Hepatocyte (in vitro differentiated cells): Measurements from ENCODE around the gene NPHP4. TPM values are rescaled to one million over a fixed set of nuclear protein-coding genes. Genes with fewer than 3 reads are reported as not detected.
A peak's percentile ranks its signal among the peaks of the same experiment; 100 is the strongest.

Experiments
- DNase-seq: peaks from one replicate; pipeline ENCODE4 v3.0.0-alpha.2; 2016; ENCODE audit warnings: low spot score
- H2AFZ ChIP-seq: fragments of 200-600 bp; sonication (generic); 2 replicates; pipeline ENCODE4 v1.6.0; 2016; ENCODE audit warnings: antibody characterized with exemption, mild to moderate bottlenecking
- H3K27ac ChIP-seq: fragments of 200-600 bp; sonication (generic); 2 replicates; pipeline ENCODE4 v1.5.1; 2016; ENCODE audit warnings: mild to moderate bottlenecking
- H3K27me3 ChIP-seq: fragments of 200-600 bp; sonication (generic); 2 replicates; pipeline ENCODE4 v1.6.1; 2016
- H3K36me3 ChIP-seq: fragments of 200-600 bp; sonication (generic); replicated peaks from 2 replicates; pipeline ENCODE4 v1.5.1; 2016; ENCODE audit warnings: low read depth; ENCODE audit not compliant: insufficient read depth
- H3K4me1 ChIP-seq: fragments of 200-600 bp; sonication (generic); 2 replicates; pipeline ENCODE4 v1.5.1; 2016; ENCODE audit warnings: mild to moderate bottlenecking, moderate library complexity; ENCODE audit not compliant: insufficient read depth
- H3K4me2 ChIP-seq: fragments of 200-600 bp; sonication (generic); 2 replicates; pipeline ENCODE4 v1.6.0; 2016
- H3K4me3 ChIP-seq: fragments of 200-600 bp; sonication (generic); 2 replicates; pipeline ENCODE4 v1.5.1; 2016; ENCODE audit warnings: mild to moderate bottlenecking
- H3K79me2 ChIP-seq: fragments of 200-600 bp; sonication (generic); 2 replicates; pipeline ENCODE4 v1.6.0; 2017; ENCODE audit warnings: mild to moderate bottlenecking
- H3K9me2 ChIP-seq: fragments of 200-600 bp; sonication (generic); replicated peaks from 2 replicates; pipeline ENCODE4 v1.6.0; 2017; ENCODE audit warnings: mild to moderate bottlenecking; ENCODE audit not compliant: insufficient read depth
- H3K9me3 ChIP-seq: fragments of 200-600 bp; sonication (generic); 2 replicates; pipeline ENCODE4 v1.5.1; 2016; ENCODE audit warnings: low read depth, mild to moderate bottlenecking
- H4K20me1 ChIP-seq: fragments of 200-600 bp; sonication (generic); 2 replicates; pipeline ENCODE4 v1.6.0; 2016; ENCODE audit warnings: mild to moderate bottlenecking; ENCODE audit not compliant: insufficient read depth, poor library complexity, severe bottlenecking
- CTCF ChIP-seq: fragments of 200-600 bp; sonication (generic); IDR thresholded peaks from 2 replicates; pipeline ENCODE4 v1.5.1; 2016; ENCODE audit warnings: antibody characterized with exemption, mild to moderate bottlenecking; ENCODE audit not compliant: poor library complexity
- EZH2 ChIP-seq: fragments of 200-600 bp; sonication (generic); IDR thresholded peaks from 2 replicates; pipeline ENCODE4 v1.6.1; 2016; ENCODE audit warnings: antibody characterized with exemption, mild to moderate bottlenecking, borderline replicate concordance
- EZH2phosphoT487 ChIP-seq: fragments of 200-600 bp; sonication (generic); IDR thresholded peaks from one replicate; pipeline ENCODE4 v1.6.1; 2018; ENCODE audit warnings: antibody characterized with exemption, mild to moderate bottlenecking, low read depth, moderate library complexity; ENCODE audit not compliant: unreplicated experiment, severe bottlenecking
- WGBS: methylation state at CpG from one replicate; pipeline ENCODE4 v1.1.6; 2016; ENCODE audit warnings: low lambda C conversion rate; ENCODE audit errors: missing lambda C conversion rate; 5-methylcytosine and 5-hydroxymethylcytosine counted together
- polyA plus RNA-seq: library from polyadenylated mRNA; unstranded; fragments of >200 nt; fragmentation: Nextera tagmentation; extraction: Ambion mirVana; gene quantifications from 2 replicates; pipeline ENCODE4 v1.2.1, GENCODE V29; 2016
- total RNA-seq: library from RNA; depleted of rRNA; stranded (reverse); fragments of >200 nt; gene quantifications from 2 replicates; pipeline ENCODE4 v1.2.3, GENCODE V29; 2014

NPHP4 gene
- total and polyA plus RNA-seq, 2 experiments from 2014 or later, result 5.6 to 6.0 TPM

DNA sequence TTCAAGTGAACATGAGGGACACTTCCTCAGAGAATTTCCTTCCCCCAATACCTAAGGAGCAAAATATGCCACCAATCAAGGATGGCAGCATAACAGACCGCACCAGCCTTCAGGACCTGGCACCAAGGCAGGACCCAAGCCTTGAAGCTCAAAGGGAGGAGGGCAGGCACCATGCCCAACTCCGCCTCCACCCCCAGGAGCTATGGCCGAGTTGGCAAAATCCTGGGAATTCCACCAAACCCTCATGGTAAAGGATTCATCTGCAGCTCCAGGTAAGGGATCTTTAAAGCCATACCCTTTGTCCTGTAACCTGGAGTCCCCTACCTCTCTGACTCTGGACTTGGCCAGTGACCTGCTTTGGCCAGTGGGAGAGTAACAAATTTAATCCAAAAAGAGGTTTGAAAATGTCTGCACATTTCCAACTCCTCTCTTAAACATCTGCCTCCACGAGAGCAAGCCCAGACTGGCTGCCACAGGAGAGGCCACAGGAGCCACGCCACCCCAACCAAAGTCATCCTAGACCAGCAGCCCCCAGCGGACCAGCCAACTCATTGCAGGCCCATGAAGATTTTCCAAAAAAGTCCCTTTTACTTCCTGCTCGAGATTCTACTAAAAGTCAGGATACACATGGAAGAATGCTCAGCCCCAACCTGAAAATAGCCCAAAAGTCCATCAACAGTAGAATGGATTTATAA lies 41.9 kb downstream of the NPHP4 start:
- TF ChIP-seq EZH2phosphoT487 (no peak), CTCF (no peak), EZH2 (no peak)
- Histone ChIP-seq H3K36me3 (no peaks in the 10 kb centered on the region), H3K27ac (no peak overlapping the region), H3K9me3 (no peaks in the 10 kb centered on the region), H3K79me2 (no peaks in the 10 kb centered on the region), H4K20me1 (no peaks in the 10 kb centered on the region), H2AFZ (no peak overlapping the region), H3K27me3 (no peaks in the 10 kb centered on the region), H3K4me2 (no peak overlapping the region), H3K4me1 (no peaks in the 10 kb centered on the region), H3K9me2 (no peaks in the 10 kb centered on the region), H3K4me3 (no peak overlapping the region)
- no peak for DNase-seq
- 96% methylated on average over 7 of the region's 7 CpGs for WGBS

DNA sequence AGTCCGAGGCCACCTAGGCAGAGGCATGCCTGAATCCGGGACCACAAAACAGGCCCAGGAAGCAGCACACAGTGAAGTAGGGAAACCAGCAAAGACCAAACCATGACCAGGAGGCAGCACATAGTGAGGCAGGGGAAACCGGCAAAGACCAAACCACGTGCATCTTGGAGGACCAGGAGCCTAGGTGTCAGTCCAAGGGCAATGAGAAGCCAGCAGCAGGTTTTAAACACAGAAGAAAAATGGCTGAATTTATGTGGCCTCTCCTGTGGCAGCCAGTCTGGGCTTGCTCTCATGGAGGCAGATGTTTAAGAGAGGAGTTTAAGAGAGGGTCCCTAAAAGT lies 42.5 kb downstream of the NPHP4 start:
- TF ChIP-seq CTCF (no peak), EZH2phosphoT487 (no peak), EZH2 (no peak)
- Histone ChIP-seq H3K9me2 (no peaks in the 10 kb centered on the region), H3K27me3 (no peaks in the 10 kb centered on the region), H4K20me1 (no peaks in the 10 kb centered on the region), H3K79me2 (no peaks in the 10 kb centered on the region), H3K9me3 (no peaks in the 10 kb centered on the region), H3K4me2 (no peak overlapping the region), H3K27ac (peak overlapping the region; percentile 7), H2AFZ (no peak overlapping the region), H3K4me3 (no peak overlapping the region), H3K36me3 (no peaks in the 10 kb centered on the region), H3K4me1 (no peaks in the 10 kb centered on the region)
- DNase-seq, result no peak
- WGBS, result 89% methylated on average over 4 of the region's 4 CpGs

DNA sequence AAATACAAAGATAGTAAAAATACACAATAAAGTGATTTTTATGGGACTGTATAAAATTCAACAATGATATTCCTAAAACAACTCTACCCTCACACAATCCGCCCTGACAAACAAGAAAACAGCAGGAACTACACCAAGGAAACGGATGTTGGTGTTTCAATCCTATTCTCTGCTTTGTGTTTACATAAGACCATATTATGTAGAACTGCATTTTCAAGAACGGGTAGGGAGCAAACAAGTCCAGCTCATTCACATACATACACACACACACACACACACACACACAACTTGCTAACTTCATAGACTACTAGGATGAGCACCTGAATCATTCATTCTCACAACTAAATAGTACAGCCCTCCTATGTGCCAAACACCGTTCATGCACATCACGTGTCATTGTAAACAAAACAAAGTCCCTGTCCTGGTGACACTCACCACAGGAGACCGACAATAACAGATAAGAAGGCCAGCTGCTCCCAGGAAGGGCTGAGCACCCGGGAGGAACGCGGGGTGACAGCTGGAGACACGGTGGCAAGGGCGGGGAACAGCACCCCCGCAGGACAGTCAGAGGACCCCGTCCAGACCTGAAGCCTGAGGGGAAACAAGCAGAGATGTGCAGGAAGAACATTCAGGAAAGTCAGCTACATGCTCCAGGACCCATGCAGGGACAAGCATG lies 43.0 kb downstream of the NPHP4 start:
- no peaks in the 10 kb centered on the region for H3K27me3 ChIP-seq
- TF ChIP-seq EZH2 (no peak), EZH2phosphoT487 (no peak), CTCF (peak; percentile 12)
- H3K36me3 ChIP-seq, result no peaks in the 10 kb centered on the region
- H4K20me1 ChIP-seq, result no peaks in the 10 kb centered on the region
- no peak overlapping the region for H3K4me2 ChIP-seq
- H3K4me1 ChIP-seq, result no peaks in the 10 kb centered on the region
- H3K79me2 ChIP-seq, result no peaks in the 10 kb centered on the region
- 51% methylated on average over 13 of the region's 13 CpGs for WGBS
- H2AFZ ChIP-seq, result no peak overlapping the region
- H3K4me3 ChIP-seq, result no peak overlapping the region
- H3K9me2 ChIP-seq, result no peaks in the 10 kb centered on the region
- H3K9me3 ChIP-seq, result no peaks in the 10 kb centered on the region
- peak overlapping the region; percentile 7 for H3K27ac ChIP-seq
- peak; percentile 41 for DNase-seq
